GM12878 (cell line): ENCODE measurements around the gene SSR2. TPM values are rescaled to one million over a fixed set of nuclear protein-coding genes. Genes with fewer than 3 reads are reported as not detected.

Source experiments
- ATAC-seq: fragments of 200-7000 bp; cut with Tn5 transposase; 3 replicates; pipeline ENCODE4 v1.9.1; 2020; ENCODE audit warnings: mild to moderate bottlenecking, moderate library complexity
- BruUV-seq: library from RNA; stranded (reverse); fragments of 400-500 nt; replicated peaks from 2 replicates; lab custom pipeline; 2021; lab: Mats Ljungman, UMichigan
- CTCF ChIA-PET: fragments of 300-600 bp; sonication (Branson Sonifier 250); formaldehyde crosslinking; extraction: SDS; loops from one replicate; lab custom pipeline; 2021; ENCODE audit warnings: inconsistent platforms; lab: Yijun Ruan, JAX
- POLR2A ChIA-PET: fragments of 350-600 bp; formaldehyde crosslinking; extraction: SDS; loops from one replicate; lab custom pipeline; 2021; ENCODE audit warnings: inconsistent platforms; lab: Charles Lee
- RAD21 ChIA-PET: fragments of 300-600 bp; sonication (Branson Sonifier 250); formaldehyde crosslinking; loops from one replicate; lab custom pipeline; 2023; ENCODE audit warnings: antibody characterized with exemption; ENCODE audit not compliant: unreplicated experiment; lab: Charles Lee
- SMC1A ChIA-PET: fragments of 300-600 bp; sonication (Branson Sonifier 250); formaldehyde crosslinking; loops from one replicate; lab custom pipeline; 2023; ENCODE audit not compliant: unreplicated experiment, uncharacterized antibody; lab: Charles Lee
- DNase-seq: peaks from one replicate; pipeline ENCODE4 v3.0.0-alpha.2; 2011; ENCODE audit warnings: low read depth, low spot score
- FAIRE-seq: peaks from 3 replicates; lab custom pipeline; 2011; peaks lifted over from hg19 to GRCh38; lab: Jason Lieb, UNC
- H2AFZ ChIP-seq: 2 replicates; pipeline ENCODE4 v1.6.0; 2011; ENCODE audit warnings: low read depth, low read length, control low read depth; ENCODE audit not compliant: control insufficient read depth
- H3K27ac ChIP-seq: 2 replicates; pipeline ENCODE4 v1.5.1; 2011; ENCODE audit warnings: control low read depth; ENCODE audit not compliant: control insufficient read depth, insufficient read depth
- H3K27me3 ChIP-seq, 2 experiments: replicated peaks in 1 of 2; 2 replicates each; pipeline versions ENCODE4 v1.6.0 to v1.6.1; 2011; ENCODE audit warnings: low read length in 1 of 2; ENCODE audit not compliant: control insufficient read depth in 2 of 2, insufficient read depth in 2 of 2
- H3K36me3 ChIP-seq, 2 experiments: 2 replicates each; pipeline ENCODE4 v1.5.1; 2011; ENCODE audit warnings: low read length in 1 of 2; ENCODE audit not compliant: control insufficient read depth in 2 of 2, insufficient read depth in 2 of 2
- H3K4me1 ChIP-seq: 2 replicates; pipeline ENCODE4 v1.6.1; 2011; ENCODE audit warnings: mild to moderate bottlenecking, low read length, moderate library complexity, mixed read lengths; ENCODE audit not compliant: control insufficient read depth, insufficient read depth
- H3K4me2 ChIP-seq: 2 replicates; pipeline ENCODE4 v1.6.0; 2011; ENCODE audit warnings: control low read depth; ENCODE audit not compliant: control insufficient read depth, insufficient read depth
- H3K4me3 ChIP-seq: fragments of 200-600 bp; sonication (generic); 2 replicates; pipeline ENCODE4 v1.5.1; 2016
- H3K79me2 ChIP-seq: 2 replicates; pipeline ENCODE4 v1.6.0; 2011; ENCODE audit warnings: low read length; ENCODE audit not compliant: control insufficient read depth, insufficient read depth
- H3K9ac ChIP-seq: 2 replicates; pipeline ENCODE4 v1.8.0; 2011; ENCODE audit warnings: low read length, control low read depth, mixed read lengths; ENCODE audit not compliant: control insufficient read depth, insufficient read depth
- H3K9me3 ChIP-seq: replicated peaks from 3 replicates; pipeline ENCODE4 v1.5.1; 2011; ENCODE audit warnings: mild to moderate bottlenecking, low read length; ENCODE audit not compliant: control insufficient read depth, insufficient read depth
- H4K20me1 ChIP-seq: 2 replicates; pipeline ENCODE4 v1.6.0; 2011; ENCODE audit not compliant: control insufficient read depth, insufficient read depth
- BACH1 ChIP-seq: fragments of 450-650 bp; IDR thresholded peaks from 2 replicates; pipeline ENCODE4 v1.6.1; 2017; ENCODE audit warnings: mild to moderate bottlenecking, borderline replicate concordance
- HDGF ChIP-seq: fragments of 450-650 bp; IDR thresholded peaks from 2 replicates; pipeline ENCODE4 v1.6.1; 2016; ENCODE audit warnings: antibody characterized with exemption
- IKZF1 ChIP-seq: fragments of 450-650 bp; conservative IDR thresholded peaks from 2 replicates; pipeline ENCODE4 v1.6.1; 2017; ENCODE audit warnings: antibody characterized with exemption, mild to moderate bottlenecking
- NR2C2 ChIP-seq: IDR thresholded peaks from 2 replicates; pipeline ENCODE4 v1.6.1; 2011; ENCODE audit warnings: borderline replicate concordance, low read depth; ENCODE audit not compliant: control insufficient read depth, insufficient read length
- PAX8 ChIP-seq: fragments of 450-650 bp; IDR thresholded peaks from 2 replicates; pipeline ENCODE4 v1.6.1; 2017; ENCODE audit warnings: mild to moderate bottlenecking, moderate library complexity
- POU2F2 ChIP-seq: IDR thresholded peaks from 3 replicates; pipeline ENCODE4 v1.6.1; 2011; ENCODE audit warnings: low read depth, mild to moderate bottlenecking, low read length, borderline replicate concordance
- RUNX3 ChIP-seq: IDR thresholded peaks from 2 replicates; pipeline ENCODE4 v1.6.1; 2012; ENCODE audit warnings: low read length, inconsistent platforms
- SIX5 ChIP-seq: IDR thresholded peaks from 2 replicates; pipeline ENCODE4 v1.6.1; 2011; ENCODE audit warnings: mild to moderate bottlenecking, low read depth, low read length, moderate library complexity; ENCODE audit not compliant: severe bottlenecking
- SP1 ChIP-seq: IDR thresholded peaks from one replicate; pipeline ENCODE4 v1.6.1; 2011; ENCODE audit warnings: low read depth, low read length
- TCF12 ChIP-seq: IDR thresholded peaks from 2 replicates; pipeline ENCODE4 v1.6.1; 2011; ENCODE audit warnings: low read depth, mild to moderate bottlenecking, low read length
- ZNF217 ChIP-seq: fragments of 450-650 bp; IDR thresholded peaks from 2 replicates; pipeline ENCODE4 v1.6.1; 2017; ENCODE audit warnings: antibody characterized with exemption, mild to moderate bottlenecking
- ZNF274 ChIP-seq: IDR thresholded peaks from one replicate; pipeline ENCODE4 v1.8.0; 2011; ENCODE audit not compliant: insufficient read length, insufficient read depth
- ZZZ3 ChIP-seq: IDR thresholded peaks from 2 replicates; pipeline ENCODE4 v1.6.1; 2011; ENCODE audit warnings: low read depth; ENCODE audit not compliant: control insufficient read depth, insufficient read length
- WGBS: methylation state at CpG from one replicate; pipeline ENCODE4 v1.1.6; 2016; ENCODE audit warnings: low lambda C conversion rate; ENCODE audit not compliant: insufficient replicate concordance, insufficient coverage; ENCODE audit errors: missing lambda C conversion rate; 5-methylcytosine and 5-hydroxymethylcytosine counted together
- in situ Hi-C: fragments of 300-500 bp; cut with MboI; formaldehyde crosslinking; loops from 9 replicates; pipeline ENCODE4 v1.14.3; 2018; ENCODE audit warnings: mixed read lengths
- intact Hi-C: fragments of 100-400 bp; cut with micrococcal nuclease; formaldehyde crosslinking; loops from one replicate; pipeline ENCODE4 v1.14.2; 2022; ENCODE audit not compliant: unreplicated experiment
- polyA plus RNA-seq, 11 experiments: library from polyadenylated mRNA; depleted of rRNA in 4 of 11; unstranded in 6 of 11; stranded (reverse) in 5 of 11; fragments of >200 nt; fragmentation: Nextera tagmentation in 4 of 11; fragmentation: Illumina TruSeq in 1 of 11; extraction: Ambion mirVana in 4 of 11; extraction: Trizol in 1 of 11; gene quantifications; 1 replicate in 1 of 11; 2 replicates in 10 of 11; pipeline versions ENCODE4 v1.2.1 to v1.2.3, GENCODE V29; 2011 to 2016; ENCODE audit warnings: inconsistent platforms in 2 of 11, missing spikeins in 2 of 11, low read depth in 1 of 11
- total RNA-seq, 4 experiments: library from RNA; depleted of rRNA in 3 of 4; stranded (reverse); fragments of >200 nt in 3 of 4; fragmentation: Illumina TruSeq in 1 of 4; extraction: Trizol in 1 of 4; gene quantifications; 2 replicates each; pipeline versions ENCODE4 v1.2.1 to v1.2.3, GENCODE V29; 2013 to 2021
- TF ChIP-seq, protein P1 (sequence below): fragments of 450-650 bp; IDR thresholded peaks from 2 replicates; pipeline ENCODE4 v1.6.1; 2017; ENCODE audit warnings: mild to moderate bottlenecking
- TF ChIP-seq, protein P2 (sequence below), 3 experiments: IDR thresholded peaks in 2 of 3; conservative IDR thresholded peaks in 1 of 3; 2 replicates each; pipeline ENCODE4 v1.5.1; 2011; ENCODE audit warnings: low read depth in 3 of 3, low read length in 3 of 3, mild to moderate bottlenecking in 3 of 3, control low read depth in 2 of 3, moderate library complexity in 2 of 3, inconsistent platforms in 1 of 3, mixed read lengths in 1 of 3; ENCODE audit not compliant: control insufficient read depth in 2 of 3, insufficient read depth in 1 of 3; ENCODE audit errors: extremely low read depth in 1 of 3
- TF ChIP-seq, protein P3 (sequence below): fragments of 450-650 bp; formaldehyde crosslinking; IDR thresholded peaks from 2 replicates; pipeline ENCODE4 v1.4.0; 2022; ENCODE audit warnings: mild to moderate bottlenecking, moderate library complexity
- TF ChIP-seq, protein P4 (sequence below): IDR thresholded peaks from 2 replicates; pipeline ENCODE4 v1.6.1; 2011; ENCODE audit warnings: low read depth, mild to moderate bottlenecking, low read length, moderate library complexity, borderline replicate concordance; ENCODE audit errors: extremely low read depth

The SSR2 gene
- total and polyA plus RNA-seq, 10 of the 15 experiments (the other 5 are each of a cell fraction or from before 2014, with no cell fraction given), result 207 to 553 (median 315) TPM

DNA sequence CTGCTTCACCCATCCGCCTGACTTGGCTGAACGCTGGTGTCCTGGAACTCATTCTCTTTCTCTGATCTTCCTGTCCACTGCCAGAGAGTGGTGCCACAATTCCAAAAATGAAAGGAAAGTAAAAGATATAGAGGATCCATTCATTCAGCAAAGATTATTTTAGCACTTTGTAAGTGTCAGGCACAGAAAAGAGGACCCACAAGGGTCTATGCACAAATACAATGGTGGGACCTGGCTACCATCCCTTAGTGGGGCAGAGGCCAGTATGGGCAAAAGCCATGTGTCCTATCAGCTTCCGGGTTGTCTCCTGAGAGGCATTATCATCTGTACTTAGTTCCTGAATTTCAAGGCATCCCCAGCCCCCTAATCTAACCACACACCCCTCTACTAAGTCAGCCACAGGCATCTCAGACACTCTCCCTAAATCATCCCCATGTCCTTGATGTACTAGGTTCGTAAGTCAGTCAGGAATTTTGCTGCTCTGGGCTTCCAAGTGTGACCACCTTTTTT lies 19.0 kb downstream of the SSR2 start:
- DNase-seq (no peak), ATAC-seq (peak; percentile 25; the same call in 2 of the 3 replicates), FAIRE-seq (no peak)
- Histone ChIP-seq H4K20me1 (no peaks in the 10 kb centered on the region), H3K9ac (no peak overlapping the region), H3K27ac (no peak overlapping the region), H3K4me1 (no peaks in the 10 kb centered on the region), H2AFZ (no peak overlapping the region), H3K27me3 (no peaks in the 10 kb centered on the region), H3K79me2 (no peaks in the 10 kb centered on the region), H3K36me3 (no peaks in the 10 kb centered on the region), H3K4me3 (no peak overlapping the region), H3K4me2 (peak overlapping the region; percentile 22; the same call in 1 of the 2 replicates), H3K9me3 (no peaks in the 10 kb centered on the region)
- ChIA-PET SMC1A (interaction anchor here (0.6 to 2.0 kb wide), 4 partner anchors 12 to 64 kb away, joined by 3 to 9 read pairs (median 4); no protein-coding TSS in a partner anchor), RAD21 (interaction anchor here (1.3 to 1.9 kb wide), 3 partner anchors 12 to 64 kb away, joined by 3 to 7 read pairs (median 6); no protein-coding TSS in a partner anchor), POLR2A (interaction anchor here (1.0 kb wide), 1 partner anchor 17 kb away, joined by 4 read pairs; no protein-coding TSS in a partner anchor), CTCF (interaction anchor here (0.8 to 2.5 kb wide), 4 partner anchors 12 to 64 kb away, joined by 3 to 14 read pairs (median 6); no protein-coding TSS in a partner anchor)
- WGBS, result 52% methylated on average over 4 of the region's 4 CpGs
- BruUV-seq, result no TSS peak
- intact Hi-C loops (no loop called here), in situ Hi-C loops (no loop called here)
- TF ChIP-seq HDGF (no peak), RUNX3 (no peak), ZZZ3 (no peak), SP1 (no peak), ZNF217 (no peak), NR2C2 (no peak), IKZF1 (no peak), BACH1 (no peak), SIX5 (no peak), PAX8 (no peak), TCF12 (no peak), POU2F2 (no peak), ZNF274 (no peak)
- TF ChIP-seq, protein P1, sequence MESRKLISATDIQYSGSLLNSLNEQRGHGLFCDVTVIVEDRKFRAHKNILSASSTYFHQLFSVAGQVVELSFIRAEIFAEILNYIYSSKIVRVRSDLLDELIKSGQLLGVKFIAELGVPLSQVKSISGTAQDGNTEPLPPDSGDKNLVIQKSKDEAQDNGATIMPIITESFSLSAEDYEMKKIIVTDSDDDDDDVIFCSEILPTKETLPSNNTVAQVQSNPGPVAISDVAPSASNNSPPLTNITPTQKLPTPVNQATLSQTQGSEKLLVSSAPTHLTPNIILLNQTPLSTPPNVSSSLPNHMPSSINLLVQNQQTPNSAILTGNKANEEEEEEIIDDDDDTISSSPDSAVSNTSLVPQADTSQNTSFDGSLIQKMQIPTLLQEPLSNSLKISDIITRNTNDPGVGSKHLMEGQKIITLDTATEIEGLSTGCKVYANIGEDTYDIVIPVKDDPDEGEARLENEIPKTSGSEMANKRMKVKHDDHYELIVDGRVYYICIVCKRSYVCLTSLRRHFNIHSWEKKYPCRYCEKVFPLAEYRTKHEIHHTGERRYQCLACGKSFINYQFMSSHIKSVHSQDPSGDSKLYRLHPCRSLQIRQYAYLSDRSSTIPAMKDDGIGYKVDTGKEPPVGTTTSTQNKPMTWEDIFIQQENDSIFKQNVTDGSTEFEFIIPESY, result no peak
- TF ChIP-seq, protein P2, sequence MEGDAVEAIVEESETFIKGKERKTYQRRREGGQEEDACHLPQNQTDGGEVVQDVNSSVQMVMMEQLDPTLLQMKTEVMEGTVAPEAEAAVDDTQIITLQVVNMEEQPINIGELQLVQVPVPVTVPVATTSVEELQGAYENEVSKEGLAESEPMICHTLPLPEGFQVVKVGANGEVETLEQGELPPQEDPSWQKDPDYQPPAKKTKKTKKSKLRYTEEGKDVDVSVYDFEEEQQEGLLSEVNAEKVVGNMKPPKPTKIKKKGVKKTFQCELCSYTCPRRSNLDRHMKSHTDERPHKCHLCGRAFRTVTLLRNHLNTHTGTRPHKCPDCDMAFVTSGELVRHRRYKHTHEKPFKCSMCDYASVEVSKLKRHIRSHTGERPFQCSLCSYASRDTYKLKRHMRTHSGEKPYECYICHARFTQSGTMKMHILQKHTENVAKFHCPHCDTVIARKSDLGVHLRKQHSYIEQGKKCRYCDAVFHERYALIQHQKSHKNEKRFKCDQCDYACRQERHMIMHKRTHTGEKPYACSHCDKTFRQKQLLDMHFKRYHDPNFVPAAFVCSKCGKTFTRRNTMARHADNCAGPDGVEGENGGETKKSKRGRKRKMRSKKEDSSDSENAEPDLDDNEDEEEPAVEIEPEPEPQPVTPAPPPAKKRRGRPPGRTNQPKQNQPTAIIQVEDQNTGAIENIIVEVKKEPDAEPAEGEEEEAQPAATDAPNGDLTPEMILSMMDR (IDR thresholded peaks at IDR 0.05 in 2 of 3, conservative IDR thresholded peaks at IDR 0.05 in 1 of 3; ENCODE audit: control insufficient read depth in 2 of 3, extremely low read depth in 1 of 3, insufficient read depth in 1 of 3, low read depth in 3 of 3, low read length in 3 of 3), result no peak
- TF ChIP-seq, protein P3, sequence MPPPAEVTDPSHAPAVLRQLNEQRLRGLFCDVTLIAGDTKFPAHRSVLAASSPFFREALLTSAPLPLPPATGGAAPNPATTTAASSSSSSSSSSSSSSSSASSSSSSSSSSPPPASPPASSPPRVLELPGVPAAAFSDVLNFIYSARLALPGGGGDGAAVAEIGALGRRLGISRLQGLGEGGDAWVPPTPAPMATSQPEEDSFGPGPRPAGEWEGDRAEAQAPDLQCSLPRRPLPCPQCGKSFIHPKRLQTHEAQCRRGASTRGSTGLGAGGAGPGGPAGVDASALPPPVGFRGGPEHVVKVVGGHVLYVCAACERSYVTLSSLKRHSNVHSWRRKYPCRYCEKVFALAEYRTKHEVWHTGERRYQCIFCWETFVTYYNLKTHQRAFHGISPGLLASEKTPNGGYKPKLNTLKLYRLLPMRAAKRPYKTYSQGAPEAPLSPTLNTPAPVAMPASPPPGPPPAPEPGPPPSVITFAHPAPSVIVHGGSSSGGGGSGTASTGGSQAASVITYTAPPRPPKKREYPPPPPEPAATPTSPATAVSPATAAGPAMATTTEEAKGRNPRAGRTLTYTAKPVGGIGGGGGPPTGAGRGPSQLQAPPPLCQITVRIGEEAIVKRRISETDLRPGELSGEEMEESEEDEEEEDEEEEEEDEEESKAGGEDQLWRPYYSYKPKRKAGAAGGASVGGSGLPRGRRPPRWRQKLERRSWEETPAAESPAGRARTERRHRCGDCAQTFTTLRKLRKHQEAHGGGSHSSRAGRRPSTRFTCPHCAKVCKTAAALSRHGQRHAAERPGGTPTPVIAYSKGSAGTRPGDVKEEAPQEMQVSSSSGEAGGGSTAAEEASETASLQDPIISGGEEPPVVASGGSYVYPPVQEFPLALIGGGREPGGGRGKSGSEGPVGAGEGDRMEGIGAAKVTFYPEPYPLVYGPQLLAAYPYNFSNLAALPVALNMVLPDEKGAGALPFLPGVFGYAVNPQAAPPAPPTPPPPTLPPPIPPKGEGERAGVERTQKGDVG, result no peak
- TF ChIP-seq, protein P4, sequence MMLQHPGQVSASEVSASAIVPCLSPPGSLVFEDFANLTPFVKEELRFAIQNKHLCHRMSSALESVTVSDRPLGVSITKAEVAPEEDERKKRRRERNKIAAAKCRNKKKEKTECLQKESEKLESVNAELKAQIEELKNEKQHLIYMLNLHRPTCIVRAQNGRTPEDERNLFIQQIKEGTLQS, result no peak
